Anterior cingulate cortex (tissue), 58 donors: ENCODE measurements around the gene GCLC.
"Not testable (repeated sequence)": the region's sequence is repeated elsewhere in the genome, so short reads cannot be mapped to it uniquely, and the experiment has no call there.

Source experiments
- DNase-seq, 58 donors: peaks; one replicate each; lab custom pipeline; 2025; lab: John Stamatoyannopoulos, UW

Gene GCLC

DNA sequence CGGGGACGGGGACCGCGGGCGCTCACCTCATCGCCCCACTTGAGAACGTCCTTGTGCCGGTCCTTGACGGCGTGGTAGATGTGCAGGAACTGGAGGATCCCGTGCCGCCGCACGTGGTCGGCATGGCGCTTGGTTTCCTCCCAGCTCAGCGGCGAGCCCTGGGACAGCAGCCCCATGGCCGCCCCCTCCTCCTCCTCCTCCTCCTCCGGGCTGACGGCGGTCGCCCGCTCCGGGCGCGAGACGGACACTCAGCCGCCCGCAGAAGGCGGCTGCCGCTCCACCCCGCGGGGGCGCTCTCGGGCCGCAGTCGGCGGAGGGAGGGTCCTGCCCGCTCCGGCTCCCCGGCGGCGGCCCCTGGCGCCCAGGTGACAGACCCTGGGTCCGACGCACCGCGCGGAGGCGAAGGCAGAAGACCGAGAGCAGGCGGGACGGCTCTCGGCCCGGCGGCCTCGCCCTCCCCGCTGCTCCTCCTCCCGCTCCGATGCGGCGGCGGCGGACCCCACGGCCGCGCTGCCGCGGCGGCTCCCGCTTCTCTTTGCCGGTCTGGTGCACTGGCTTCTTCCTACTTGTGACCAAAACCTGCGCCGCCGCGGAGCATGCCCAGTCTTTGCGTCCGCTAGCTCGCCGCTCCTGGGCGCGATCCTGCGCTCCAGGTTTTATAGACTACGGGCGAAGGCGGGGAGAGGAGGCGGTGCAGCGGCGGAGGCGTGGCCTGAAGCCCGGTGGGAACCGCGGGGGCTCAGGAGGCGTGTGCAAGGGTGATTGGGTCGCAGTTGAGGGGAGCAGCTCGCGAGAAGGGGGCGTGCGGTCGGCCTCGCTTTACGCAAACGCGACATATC, at the start of gene GCLC:
GCLC (minus strand) TSS at position 632 of the 839 bp plus-strand sequence; CDS start at position 176, 456 bp downstream.
- peak in 57 of 58 donors; percentile 65 to 94 (median 90) for DNase-seq

DNA sequence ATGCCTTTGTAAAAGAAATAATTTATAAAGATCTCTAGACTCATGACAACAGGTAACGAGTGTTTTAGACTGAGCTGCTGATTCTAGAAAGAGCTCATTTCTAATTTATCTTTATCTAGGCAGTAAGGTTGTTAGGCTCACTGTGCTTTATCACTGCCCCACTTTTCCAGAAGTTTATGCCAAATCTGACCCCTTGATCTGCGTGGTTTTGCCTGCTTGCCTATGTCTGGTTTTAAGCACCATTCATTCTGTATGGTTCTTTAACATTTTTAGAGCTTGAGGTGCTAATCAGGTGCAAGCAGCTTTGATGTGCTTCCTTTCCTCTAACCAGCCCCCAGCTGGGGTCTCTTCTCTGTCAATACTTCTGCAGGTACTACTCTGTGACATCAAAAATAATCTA, 49.7 kb upstream of the GCLC start:
- no peak for DNase-seq

DNA sequence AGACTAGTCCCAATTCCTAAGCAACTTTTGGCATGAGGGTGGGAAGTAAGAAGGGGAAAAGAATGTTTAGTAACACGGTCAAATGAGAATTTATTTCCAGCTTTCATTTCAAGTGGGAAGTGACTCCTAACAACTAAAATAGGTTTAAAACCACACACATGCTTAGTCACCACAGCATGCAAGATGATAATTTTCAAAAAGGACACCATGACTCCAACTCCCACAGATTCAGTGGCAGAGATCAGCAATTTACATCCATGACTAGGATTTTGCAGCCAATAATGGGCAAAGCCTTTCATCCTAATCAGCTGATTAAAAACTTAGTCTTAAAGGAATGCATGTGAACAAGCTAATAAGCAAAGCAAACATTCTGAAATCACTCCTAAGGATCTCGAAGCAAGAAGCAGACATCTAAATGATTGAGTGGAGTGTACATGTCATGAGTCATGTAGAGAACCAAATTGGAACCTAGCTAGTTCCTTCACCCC, 48.1 kb upstream of the GCLC start:
- DNase-seq: no peak

DNA sequence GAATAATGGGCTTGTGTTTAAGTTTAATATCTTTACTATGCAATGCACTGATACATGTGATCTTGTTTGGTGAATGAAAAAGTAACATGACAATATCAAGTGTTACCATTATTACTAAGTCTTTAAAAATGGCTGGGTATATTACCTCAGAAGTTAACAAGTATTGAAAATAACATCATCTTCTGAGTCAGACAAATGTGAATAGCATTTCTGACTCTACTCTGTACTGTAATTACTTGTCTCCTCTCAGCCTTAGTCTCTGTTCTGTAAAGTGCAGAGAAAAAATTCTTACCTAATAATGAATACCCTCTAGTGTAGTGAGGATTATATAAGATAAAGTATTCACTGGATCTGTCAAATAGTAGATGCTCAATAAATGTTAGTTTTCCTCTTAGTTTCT, 47.0 kb upstream of the GCLC start:
- no peak for DNase-seq

DNA sequence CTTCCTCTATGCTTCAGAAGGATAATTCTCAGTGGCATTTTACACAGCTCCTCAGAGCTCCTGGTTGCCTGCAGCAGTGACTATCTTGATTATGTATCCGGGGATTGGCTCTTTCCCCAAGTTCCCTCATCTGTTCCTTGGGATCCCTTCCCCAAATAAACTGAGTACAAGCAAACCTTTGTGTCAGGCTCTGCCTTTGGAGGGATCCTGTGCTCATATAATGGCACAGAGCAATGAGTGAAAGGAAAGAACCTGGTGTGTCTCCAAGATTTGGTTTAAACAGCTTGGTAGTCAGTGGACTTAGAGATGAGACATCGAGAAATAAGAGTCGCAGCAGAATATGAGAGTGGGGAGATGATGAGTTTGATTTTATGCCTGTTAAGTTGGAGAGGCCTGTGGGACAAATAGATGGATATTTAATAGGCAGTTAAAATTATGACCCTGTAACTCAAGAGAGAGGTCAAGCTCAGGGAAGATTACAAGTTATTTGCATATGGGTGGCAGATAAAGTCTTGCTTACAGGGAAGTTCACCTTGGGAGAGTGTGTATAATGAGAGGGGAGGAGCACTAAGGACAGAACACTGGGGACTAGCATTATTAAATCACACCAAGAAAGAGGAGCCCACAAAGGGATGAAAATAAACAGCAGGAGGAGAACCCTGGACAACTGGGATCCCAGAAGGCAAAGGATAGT, 44.1 kb upstream of the GCLC start:
- peak in 9 of 58 donors; percentile 1 to 60 (median 6) for DNase-seq

DNA sequence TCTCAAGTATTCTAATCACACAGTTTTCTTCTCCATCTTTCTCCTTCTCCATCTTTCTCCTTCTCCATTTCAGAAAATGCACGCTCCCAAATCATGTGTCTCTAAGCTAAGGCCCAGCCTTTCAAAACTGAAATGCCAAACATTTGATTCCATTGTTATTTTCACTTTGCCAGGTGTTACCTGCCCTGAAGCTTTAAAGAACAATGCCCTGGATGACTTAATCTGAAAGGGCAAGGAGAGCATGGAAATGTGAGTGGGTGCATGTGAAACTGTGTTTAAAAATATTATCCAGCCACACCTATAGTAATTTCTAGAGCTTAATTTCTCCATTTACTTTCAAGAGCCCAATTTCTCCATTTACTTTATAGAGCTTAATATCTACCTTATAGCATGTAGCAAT, 42.4 kb upstream of the GCLC start:
- DNase-seq: no peak

DNA sequence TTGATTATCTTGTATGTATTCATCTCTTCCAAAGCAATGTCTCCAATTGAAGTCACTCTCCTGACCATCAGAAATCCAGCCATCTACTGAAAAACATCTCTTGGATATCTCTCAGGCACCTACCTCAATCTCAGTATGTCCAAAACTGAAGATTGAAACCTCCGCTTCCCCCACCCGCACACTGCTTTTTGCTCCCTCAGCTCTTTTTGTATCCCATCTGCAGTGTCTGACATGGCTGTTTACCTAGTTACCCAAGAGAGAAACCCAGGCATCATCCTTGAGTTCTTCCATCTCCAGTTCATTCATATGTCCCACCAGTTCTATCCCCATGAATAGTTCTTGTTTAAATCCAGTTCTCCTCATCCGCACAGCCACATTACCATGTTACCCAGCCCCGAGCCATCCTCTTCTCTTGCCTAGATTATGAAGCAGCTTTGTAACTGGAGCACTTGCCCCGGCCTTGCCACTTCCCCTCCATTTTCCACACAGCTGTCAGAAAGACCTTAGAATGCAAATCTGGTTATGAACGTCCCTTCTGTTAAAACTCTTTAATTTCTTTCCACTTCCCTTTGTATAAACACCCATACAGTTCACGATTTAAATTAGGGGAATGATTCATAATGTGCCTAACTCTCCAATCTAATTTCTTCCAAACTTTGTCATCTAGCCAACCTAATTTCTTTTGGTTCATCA, 40.5 kb upstream of the GCLC start:
- no peak for DNase-seq

DNA sequence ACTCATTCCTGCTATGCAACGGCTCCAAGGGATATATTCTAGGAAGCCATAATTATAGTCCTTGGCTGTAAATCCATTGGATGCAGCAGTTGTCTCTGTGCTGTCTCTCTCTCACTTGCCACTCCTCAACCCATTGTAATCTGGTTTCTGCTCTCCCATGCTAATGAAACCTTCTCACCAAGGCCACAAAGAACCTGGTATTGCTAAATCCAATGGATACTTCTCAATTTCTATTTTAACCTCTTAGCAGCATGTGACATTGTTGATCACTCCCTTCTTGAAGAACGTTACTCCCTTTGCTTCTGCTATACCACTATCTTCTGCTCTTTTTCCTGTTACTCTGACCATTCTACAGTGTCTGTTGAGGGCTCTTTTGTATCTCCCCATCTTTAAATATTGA, 39.8 kb upstream of the GCLC start:
- no peak for DNase-seq

DNA sequence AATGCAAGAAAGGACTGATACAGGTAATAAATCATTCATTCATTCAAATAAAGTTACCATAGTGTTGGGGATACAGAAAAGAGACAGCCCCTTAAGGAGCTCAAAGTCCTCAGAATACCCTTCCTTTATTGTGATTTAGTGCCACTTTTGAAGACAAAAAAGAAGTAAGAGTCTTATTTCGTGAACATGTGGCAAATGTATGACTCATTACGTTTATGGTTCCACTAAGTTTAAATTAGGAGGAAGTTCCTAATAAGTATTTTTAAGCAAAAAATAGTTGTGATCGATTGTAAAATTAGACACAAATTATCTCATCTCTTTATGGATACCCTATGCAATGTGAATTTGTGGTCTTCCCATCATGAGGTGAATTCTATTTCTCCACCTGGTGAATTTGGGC, 38.5 kb upstream of the GCLC start:
- no peak for DNase-seq

DNA sequence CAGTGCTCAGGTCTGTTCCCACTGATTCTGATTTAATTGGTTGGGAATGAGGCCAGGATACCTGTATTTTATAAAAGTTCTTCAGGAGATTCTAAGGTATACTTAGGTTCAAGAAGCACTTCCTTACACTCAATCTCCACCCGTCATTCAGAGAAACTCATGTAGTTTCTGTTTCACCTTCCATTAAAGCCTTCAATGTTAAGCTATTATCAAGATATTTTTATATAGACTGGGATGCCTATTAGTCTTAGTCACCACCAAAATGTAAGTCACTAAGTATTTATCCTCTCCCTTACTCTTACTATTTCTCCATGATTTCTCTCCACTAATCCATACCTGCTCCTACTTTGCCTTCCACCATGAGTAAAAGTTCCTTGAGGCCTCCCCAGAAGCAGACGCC, 38.1 kb upstream of the GCLC start:
- DNase-seq: no peak

DNA sequence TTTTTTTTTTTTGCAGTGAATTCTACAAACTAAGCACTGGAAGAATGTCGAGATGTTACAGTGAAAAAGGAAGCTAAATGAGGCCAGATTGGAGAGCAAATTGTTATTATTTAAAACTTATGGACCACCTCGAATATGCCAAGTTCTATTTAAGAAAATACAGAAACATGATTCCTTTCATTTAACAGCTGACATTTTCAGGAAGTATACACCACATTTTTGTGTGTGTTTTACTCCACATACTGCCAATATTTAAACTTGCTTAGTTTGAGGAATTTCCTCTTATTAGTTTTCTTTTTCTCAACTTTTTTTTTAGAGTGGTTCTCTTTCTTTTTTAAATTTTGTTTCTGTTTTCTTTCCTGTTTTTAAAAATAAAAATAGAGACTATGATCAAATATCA, 37.0 kb upstream of the GCLC start:
- DNase-seq: no peak

DNA sequence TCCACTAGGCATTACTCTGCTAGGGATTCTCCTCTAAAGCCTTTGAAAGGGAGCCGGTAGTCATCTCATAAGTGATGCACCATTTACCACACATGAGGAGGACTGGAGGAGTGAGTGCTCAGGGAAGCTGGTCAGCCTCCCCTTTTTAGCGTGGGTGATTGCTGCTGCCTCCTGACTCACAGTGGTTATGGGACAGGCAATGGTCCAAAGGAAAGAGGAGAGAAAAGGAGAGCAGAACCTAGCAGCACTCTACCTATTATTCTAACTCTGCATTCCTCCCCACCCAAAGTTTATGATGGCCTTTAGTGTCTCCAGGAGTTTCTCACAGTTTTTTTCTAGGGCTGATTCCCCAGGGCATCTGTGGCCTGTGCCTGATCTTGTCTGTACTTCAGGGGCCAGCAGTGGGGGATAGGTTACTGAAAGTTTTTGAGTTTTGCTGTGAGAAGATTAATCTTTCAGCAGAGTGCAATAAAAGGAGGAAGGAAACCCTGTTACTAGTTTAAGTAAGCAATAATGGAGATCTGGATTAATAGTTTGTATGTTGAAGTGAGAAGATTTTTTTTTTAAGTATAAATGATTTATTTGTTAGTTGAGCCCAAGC, 36.4 kb upstream of the GCLC start:
- DNase-seq: no peak

DNA sequence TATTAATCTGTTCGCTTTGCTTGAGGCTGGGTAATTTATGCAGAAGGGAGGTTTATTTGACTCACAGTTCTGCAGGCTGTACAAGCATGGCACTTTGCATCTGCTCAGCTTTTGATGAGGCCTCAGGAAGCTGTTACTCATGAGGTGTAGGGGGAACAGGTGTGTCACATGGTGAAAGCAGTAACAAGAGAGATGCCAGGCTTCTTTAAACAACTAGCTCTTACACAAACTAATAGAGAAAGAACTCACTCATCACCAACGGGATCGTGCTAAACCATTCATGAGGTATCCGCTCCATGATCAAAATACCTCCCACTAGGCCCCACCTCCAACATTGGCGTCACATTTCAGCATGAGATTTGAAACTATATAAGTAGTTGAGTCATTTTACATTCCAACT, 34.4 kb upstream of the GCLC start:
- DNase-seq: no peak

DNA sequence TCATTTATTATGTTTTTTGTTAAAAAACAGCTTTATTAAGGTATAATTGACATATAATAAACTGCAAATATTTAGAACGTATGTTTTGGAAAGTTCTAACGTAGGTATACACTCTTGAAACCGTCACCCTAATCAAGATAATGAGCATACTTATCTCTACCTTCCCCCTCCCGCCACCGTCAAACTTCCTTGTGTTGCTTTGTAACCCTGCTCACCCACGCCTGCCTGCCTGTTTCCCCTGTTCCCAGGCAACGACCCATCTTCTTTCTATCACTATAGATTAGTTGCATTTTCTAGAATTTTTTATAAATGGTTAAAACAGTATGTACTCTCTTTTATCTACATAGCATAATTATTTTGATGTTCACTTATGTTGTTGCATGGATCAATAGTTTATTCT, 33.5 kb upstream of the GCLC start:
- no peak for DNase-seq

DNA sequence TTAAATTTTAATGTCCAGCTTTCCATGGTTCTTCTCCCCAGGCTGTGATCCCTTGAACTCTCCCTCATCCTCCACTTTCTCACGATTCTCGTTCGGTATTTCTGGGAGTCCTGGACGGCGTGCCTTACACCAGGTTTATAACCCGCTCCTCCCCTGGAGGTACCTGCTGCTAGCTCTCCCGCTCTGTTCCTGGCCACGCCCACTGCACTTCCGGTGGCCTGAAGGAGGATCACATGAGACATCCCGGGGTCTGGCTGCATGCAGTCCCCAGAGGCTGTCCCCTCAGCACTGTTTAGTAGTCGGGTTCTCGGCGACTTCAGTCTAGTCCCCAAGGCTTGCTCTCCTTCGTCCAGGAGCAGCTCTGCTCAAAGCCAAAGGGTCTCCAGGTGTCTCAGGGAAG, 28.4 kb upstream of the GCLC start:
- no peak for DNase-seq

DNA sequence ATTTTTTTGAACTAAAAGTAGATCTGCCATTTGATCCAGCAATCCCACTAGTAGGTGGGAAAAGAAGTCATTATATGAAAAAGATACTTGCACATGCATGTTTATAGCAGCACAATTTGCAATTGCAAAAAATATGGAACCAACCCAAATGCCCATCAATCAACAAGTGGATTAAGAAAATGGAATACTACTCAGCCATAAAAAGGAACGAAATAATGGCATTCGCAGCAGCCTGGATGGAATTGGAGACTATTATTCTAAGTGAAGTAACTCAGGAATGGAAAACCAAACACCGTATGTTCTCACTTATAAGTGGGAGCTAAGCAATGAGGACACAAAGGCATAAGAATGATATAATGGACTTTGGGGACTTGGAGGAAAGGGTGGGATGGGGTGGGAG, 27.5 kb upstream of the GCLC start:
- DNase-seq: not testable (repeated sequence)

DNA sequence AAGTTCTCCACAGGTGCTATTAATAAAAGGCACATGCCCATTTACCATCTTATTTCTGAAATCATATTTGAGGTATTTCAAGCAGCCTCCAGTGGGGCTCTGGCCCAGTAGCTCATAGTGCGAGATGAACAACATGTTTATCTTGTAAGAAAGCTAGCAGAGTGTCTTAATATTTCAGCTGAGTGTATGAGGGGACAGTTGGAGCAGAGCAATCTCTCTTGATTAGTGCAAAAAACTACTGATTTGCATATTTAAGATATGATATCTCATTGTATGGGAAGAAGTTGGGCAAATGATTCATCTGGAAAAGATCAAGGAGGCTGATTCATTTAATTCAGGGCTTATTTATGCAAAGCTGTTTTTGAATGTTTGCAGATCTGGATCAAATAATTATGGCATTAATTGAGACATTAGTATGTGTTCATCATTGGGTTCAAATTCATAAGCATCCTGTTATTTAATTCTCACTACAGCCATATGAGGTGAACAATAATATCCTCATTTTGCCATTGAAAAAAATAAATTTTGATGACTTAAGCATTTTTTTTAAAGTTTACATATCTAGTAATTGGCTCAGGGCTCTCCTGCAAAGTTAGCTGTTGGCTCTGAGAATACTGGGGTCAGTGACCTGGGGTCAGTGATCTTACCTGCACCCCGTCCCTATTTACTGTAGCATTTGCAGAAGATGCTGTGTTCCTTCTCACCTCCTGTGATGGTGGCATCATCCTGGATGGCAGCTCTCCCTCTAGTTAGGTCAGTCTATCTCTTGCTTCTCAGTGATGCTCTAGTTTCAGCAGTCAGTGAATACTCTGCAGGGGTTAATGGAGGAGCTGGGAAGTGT, 24.1 kb upstream of the GCLC start:
- no peak for DNase-seq

DNA sequence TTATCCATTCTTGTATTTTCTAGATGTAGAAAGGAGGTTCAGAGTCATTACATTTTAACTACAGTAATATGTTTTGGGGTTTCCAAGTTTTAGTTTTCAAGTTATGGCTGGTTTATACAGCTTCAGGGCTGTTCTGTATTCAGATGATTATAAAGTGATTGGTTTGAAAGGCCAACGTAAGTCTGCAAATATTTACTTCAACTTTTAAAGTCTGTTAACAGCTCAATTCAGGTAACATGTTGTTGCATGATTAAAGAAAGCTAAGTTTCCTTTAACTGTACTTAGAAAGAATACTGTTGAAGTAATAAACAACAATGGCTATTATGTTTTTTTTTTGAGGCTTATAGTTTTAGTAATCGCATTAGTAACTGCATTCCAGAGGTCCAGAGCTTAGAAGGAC, 22.8 kb upstream of the GCLC start:
- DNase-seq: no peak

DNA sequence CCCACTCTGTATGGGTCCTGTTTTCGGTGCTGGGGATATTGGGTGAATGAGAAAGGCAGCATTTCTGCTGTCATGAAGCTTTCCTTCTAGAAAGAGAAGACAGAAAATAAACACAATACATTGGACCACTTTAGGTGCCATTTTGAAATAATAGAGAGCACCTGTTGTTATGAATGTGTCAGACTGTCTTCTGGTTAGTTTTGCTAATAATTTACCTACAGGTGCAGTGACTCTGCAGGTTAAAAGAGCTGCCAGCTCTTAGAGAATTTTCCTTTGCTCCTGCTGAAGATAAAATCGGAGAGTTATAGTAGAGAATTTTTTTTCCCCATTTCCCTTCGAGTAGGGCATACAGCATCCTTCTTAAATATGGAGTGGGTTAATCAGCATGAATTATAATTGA, 21.9 kb upstream of the GCLC start:
- DNase-seq: no peak

DNA sequence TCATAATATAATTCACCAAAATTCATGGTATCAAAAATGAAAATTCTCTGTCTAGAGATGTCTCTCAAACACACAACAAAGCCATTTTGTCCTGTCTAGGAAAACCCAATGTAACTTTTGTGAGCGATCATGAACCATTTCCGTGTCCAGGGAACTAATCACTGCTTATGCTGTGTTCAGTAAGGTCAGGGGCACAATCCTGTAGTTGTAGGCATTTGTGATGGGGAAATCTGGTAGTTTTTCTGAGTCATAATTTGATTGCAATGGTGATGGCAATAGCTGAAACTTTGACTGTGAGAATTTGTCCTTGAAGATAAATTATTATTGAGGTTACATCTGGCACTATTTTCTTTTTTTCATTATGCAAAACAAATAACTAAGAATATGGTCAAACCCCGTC, 21.0 kb upstream of the GCLC start:
- no peak for DNase-seq
